ENCODE results near the gene MCUR1.
"Not testable (repeated sequence)": the region's sequence is repeated elsewhere in the genome, so short reads cannot be mapped to it uniquely, and the experiment has no call there.

Gene MCUR1

DNA sequence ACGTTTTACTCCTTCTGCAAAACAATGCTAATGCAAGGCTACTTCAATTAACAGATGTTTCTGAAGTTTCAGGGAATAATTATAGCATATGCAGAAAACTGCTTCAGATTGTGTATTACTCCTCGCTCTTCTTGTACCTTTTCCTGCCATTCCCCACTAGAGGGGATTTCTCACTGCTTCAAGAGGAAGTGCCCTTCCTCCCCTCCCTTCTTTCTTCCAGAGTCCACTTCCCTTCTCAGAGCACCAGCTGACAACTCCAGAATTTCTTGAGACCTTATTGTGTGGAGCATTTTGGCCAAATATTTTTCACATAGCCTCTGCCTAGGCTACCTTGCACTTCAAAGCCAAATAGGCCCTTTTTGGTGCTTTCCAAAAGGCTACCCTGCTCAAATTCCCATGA is 12.7 kb upstream of the MCUR1 start:
- DNase-seq, result no peak

DNA sequence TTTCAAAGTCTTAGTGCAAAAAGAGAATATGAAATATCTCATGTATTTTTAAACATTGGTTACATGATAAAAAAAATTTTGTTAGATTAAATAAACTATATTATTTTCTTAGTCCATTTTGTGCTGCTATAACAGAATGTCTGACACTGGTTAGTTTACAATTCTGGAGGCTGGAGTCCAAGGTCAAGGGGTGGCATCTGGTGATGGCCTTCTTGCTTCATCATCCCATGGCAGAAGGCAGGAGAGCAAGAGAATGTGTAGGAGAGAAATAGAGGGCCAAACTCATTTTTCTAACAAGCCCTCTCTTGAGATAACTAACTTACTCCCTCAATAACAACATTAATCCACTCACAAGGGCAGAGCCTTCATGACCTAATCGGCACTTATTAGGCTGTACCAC is 11.5 kb upstream of the MCUR1 start:
- DNase-seq, result no peak

DNA sequence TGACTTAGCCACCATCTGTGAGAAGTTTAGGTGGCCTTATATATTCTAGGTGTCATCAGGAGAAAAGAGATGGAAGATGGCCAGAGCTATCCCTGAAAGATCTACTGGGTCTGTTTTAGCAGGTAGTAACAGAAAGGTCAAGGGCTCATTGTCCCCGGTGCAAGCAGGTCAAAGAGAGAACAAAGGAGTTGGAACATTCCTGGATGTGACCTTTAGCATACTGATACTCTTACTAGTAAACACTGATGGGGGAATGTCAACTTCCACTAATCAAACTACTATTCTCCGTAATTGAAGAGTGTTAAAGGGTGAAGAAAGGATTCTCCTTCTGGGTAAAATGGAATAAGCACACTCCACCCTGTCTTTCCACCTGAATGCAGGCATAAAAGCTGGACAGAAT is 4.0 kb upstream of the MCUR1 start:
- no peak for DNase-seq

- no peak for DNase-seq
Measured at GRCh38 chr6:13814938-13815575, 700 bp upstream of the MCUR1 start.

DNA sequence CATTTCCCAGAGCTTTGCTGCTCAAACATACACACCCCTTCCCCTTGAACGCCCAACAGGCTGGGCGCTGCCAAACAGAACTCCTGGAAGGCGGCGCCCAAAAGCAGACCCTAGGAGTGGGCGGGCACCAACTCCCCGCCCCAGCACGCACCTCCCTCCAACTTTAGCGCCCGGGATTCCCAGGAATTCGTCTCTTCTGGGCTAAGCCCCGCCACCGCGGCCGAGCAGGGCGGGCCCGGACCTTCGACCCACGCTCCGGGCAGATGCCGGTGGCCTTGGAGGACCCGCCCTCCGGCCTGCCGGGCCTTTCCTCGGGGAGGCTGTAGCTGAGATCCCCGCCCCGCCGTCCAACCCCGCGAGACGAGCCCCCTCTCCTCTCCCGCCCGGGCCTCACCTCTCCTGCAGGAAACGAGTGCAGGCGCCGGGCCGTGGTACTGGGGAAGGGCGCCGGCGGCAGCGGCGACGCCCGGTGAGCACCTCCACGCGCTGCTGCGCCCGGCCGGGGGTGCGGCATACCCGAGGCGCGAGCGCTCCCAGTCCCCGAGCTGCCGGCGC is 659 bp downstream of the MCUR1 start:
- DNase-seq, result peak; percentile 25

- DNase-seq, result no peak
Measured at GRCh38 chr6:13813026-13813425, 1.3 kb downstream of the MCUR1 start.

- DNase-seq, result no peak
Measured at GRCh38 chr6:13812359-13812642, 2.1 kb downstream of the MCUR1 start.

GRCh38 chr6:13811627-13812358 is 2.6 kb downstream of the MCUR1 start:
- DNase-seq, result no peak

- DNase-seq, result no peak
Measured at GRCh38 chr6:13810688-13811446, 3.5 kb downstream of the MCUR1 start.

DNA sequence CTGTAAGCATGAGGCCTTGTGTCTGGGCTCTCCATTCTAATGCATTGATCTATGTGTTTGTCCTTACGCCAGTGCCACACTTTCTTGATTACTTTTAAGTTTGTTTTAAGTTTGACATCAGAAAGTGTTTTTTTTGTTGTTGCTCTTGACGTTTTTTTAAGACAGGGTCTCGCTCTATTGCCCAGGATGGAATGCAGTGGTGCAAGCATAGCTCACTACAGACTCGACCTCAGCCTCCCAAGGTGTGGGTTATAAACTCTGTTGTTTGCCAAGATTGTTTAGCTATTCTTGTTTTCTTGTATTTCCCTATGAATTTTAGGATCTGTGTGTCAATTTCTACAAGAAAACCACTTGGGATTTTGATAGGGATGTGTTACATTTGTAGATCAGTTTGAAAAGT is 5.6 kb downstream of the MCUR1 start:
- no peak for DNase-seq

GRCh38 chr6:13807696-13808095 is 6.7 kb downstream of the MCUR1 start:
- DNase-seq, result no peak

GRCh38 chr6:13803581-13803980 is 10.8 kb downstream of the MCUR1 start:
- DNase-seq, result no peak

DNA sequence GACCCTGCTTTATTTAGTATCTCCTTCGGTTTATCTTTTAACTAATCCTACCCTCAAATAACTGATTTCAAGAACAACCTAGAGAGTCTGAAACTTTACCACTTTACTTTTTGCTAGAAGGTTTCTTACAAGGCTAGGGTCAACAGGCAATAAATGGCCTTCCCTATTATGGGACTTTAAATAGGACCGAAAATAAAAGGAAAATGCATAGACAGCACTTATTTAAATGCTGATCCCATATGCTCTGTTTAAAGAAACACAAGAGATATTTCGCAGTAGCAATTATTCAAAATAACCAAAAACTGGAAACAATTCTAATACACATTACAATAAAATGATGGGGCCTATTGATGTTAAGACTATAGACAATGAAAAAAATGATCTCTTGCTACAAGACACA is 13.7 kb downstream of the MCUR1 start:
- DNase-seq, result no peak

DNA sequence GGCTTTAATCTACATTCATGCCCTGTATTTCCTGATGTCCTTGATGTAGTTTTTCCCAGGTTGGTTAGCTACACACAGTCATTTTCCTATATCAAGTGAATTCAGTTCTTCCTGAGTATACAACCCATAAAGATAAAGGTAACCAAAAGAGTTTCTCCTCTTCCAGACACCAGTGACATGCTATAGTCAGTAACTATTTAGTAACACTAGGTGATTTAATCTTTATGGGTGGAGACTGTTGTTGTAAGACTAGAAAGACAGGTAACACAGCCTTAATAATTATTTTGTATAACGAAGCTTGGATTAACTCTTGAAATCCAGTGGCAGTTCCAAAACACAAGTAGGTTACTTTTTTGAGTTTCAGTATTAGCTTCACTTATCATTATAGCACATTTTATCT is 17.6 kb downstream of the MCUR1 start:
- no peak for DNase-seq

GRCh38 chr6:13795041-13795750 is 19.2 kb downstream of the MCUR1 start:
- peak; percentile 81 for DNase-seq

- no peak for DNase-seq
Measured at GRCh38 chr6:13794184-13794583, 20.2 kb downstream of the MCUR1 start.

DNA sequence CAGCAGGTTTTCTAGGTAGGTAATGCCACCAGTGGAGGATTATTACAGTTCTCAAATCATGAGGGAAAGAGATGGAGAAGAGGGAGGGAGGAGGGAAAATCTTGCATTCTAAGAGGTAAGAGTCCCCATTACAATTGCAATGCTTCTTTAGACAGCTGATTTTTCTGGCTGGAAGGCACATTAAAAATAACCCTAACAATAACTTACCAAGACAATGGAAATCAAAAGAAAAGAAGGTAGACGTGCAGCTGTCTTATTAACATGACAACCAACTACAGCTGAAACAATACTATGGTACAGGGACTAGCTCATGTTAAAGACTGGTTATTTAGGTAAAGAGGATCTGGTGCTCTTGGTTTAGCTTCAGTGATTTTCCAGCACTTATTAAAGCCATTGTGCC is 24.6 kb downstream of the MCUR1 start:
- no peak for DNase-seq

GRCh38 chr6:13788820-13789219 is 25.5 kb downstream of the MCUR1 start:
- no peak for DNase-seq

GRCh38 chr6:13787137-13787536 is 27.2 kb downstream of the MCUR1 start:
- DNase-seq, result no peak

GRCh38 chr6:13780162-13780561 is 34.2 kb downstream of the MCUR1 start:
- DNase-seq, result not testable (repeated sequence)

DNA sequence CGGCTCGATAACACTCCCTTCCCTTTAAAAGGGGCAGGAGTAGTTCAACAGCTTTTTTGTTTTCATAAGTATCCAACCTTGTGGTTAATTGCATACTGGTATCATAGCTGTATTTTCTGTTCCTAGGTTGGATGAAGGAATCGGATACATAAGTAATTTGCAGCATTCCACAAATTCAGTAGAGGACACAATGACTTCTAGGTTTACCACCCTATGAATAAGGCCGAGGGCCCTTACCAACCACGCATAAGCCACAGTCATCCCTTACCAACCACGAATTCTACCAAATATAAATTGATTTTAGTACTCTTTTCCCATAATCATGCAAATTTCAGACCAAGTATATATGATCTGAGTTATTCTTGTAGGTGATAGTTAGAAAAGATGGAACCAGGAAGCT is 36.3 kb downstream of the MCUR1 start:
- DNase-seq, result no peak

DNA sequence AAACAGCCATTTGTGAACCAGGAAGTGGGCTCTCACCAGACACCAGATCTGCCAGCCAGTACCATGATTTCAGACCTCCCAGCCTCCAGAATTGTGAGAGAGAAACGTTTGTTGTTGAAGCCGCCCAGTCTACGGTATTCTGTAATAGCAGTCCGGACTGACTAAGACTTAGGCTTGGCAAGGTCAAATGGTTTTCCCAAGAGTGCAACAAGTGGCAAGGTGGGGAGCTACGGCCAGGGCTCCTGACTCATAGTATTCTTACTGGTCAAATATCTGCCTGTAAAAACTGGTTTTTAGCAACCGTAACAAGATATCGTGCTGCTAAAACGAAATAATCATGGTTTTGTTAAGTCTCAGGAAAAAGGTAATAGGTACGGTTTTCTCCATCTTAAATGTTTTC is 37.8 kb downstream of the MCUR1 start:
- DNase-seq, result no peak

DNA sequence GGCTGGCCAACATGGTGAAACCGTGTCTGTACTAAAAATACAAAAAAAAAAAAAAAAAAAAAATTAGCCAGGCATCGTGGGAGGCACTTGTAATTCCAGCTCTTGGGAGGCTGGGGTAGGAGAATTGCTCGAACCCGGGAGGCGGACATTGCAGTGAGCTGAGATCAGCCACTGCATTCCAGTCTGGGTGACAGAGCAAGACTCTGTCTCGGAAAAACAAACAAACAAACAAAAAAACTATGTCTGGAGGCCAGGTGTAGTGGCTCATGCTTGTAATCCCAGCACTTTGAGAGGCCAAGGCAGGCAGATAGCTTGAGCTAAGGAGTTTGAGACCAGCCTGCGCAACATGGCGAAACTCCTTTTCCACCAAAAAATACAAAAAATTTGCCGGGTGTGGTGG is 38.9 kb downstream of the MCUR1 start:
- DNase-seq, result not testable (repeated sequence)

Data from CD4-positive, alpha-beta T cell treated with Interleukin-21 for 1 hour (primary cell).